ENCODE results near the gene MAP3K7CL. TPM values are rescaled to one million over a fixed set of nuclear protein-coding genes. Genes with fewer than 3 reads are reported as not detected.
A peak's percentile ranks its signal among the peaks of the same experiment; 100 is the strongest.

MAP3K7CL gene
- total and polyA plus RNA-seq, 4 donors = 1.4 to 3.5 (median 3.1) TPM

- no peaks in the 10 kb centered on the region for H3K27me3 ChIP-seq (ENCODE audit: control insufficient read depth in 4 of 4, insufficient read depth in 4 of 4, low read length in 3 of 4)
- 87% methylated on average over 7 of the region's 7 CpGs for WGBS
- DNase-seq (ENCODE audit: low spot score) = no peak
- H3K4me3 ChIP-seq (ENCODE audit: low read depth in 1 of 3, low read length in 3 of 3) = no peak overlapping the region
- TF ChIP-seq RAD21 (IDR thresholded peaks at IDR 0.05) (no peak), ZBTB33 (IDR thresholded peaks at IDR 0.05) (no peak), FOXA2 (IDR thresholded peaks at IDR 0.05) (no peak), CTCF (IDR thresholded peaks at IDR 0.05; ENCODE audit: low read depth, low read length, missing input control) (no peak)
- peaks cover 15 to 59% (median 23%) of the 10 kb centered on the region in 4 donors for H3K4me1 ChIP-seq (ENCODE audit: control insufficient read depth in 4 of 4, insufficient read depth in 4 of 4, low read length in 3 of 4)
- H3K27ac ChIP-seq (ENCODE audit: low read depth in 1 of 2, low read length in 2 of 2) = peak overlapping the region; percentile 37 to 75
- H3K9ac ChIP-seq (ENCODE audit: low read depth in 1 of 2, low read length in 2 of 2) = no peak overlapping the region
- no peaks in the 10 kb centered on the region for H3K9me3 ChIP-seq (ENCODE audit: control insufficient read depth in 4 of 4, low read length in 3 of 4)
- H3K36me3 ChIP-seq (ENCODE audit: control insufficient read depth in 4 of 4, insufficient read depth in 3 of 4, low read depth in 1 of 4, low read length in 3 of 4) = no peaks in the 10 kb centered on the region
Measured at GRCh38 chr21:29178926-29179325, 48.5 kb downstream of the MAP3K7CL start.

- TF ChIP-seq REST (IDR thresholded peaks at IDR 0.05) (no peak), JUND (IDR thresholded peaks at IDR 0.05) (no peak), CTCF (IDR thresholded peaks at IDR 0.05; ENCODE audit: low read depth, low read length, missing input control) (no peak), FOXA2 (IDR thresholded peaks at IDR 0.05) (no peak), YY1 (IDR thresholded peaks at IDR 0.05) (no peak), ATF3 (IDR thresholded peaks at IDR 0.05) (no peak)
- H3K9me3 ChIP-seq (ENCODE audit: control insufficient read depth in 4 of 4, low read length in 3 of 4) = no peaks in the 10 kb centered on the region
- no peak overlapping the region for H3K4me3 ChIP-seq (ENCODE audit: low read depth in 1 of 3, low read length in 3 of 3)
- H3K9ac ChIP-seq (ENCODE audit: low read depth in 1 of 2, low read length in 2 of 2) = no peak overlapping the region
- H3K4me1 ChIP-seq (ENCODE audit: control insufficient read depth in 4 of 4, insufficient read depth in 4 of 4, low read length in 3 of 4) = peaks cover 14 to 60% (median 23%) of the 10 kb centered on the region in 4 donors
- DNase-seq (ENCODE audit: low spot score) = no peak
- no peak overlapping the region for H3K27ac ChIP-seq (ENCODE audit: low read depth in 1 of 2, low read length in 2 of 2)
- H3K27me3 ChIP-seq (ENCODE audit: control insufficient read depth in 4 of 4, insufficient read depth in 4 of 4, low read length in 3 of 4) = no peaks in the 10 kb centered on the region
- no peaks in the 10 kb centered on the region for H3K36me3 ChIP-seq (ENCODE audit: control insufficient read depth in 4 of 4, insufficient read depth in 3 of 4, low read depth in 1 of 4, low read length in 3 of 4)
- WGBS = 84% methylated on average over 1 of the region's 1 CpG
Measured at GRCh38 chr21:29179503-29179902, 49.1 kb downstream of the MAP3K7CL start.
